Retinal pigment epithelial cell (primary cell): ENCODE results near the gene GPR39.

ENCODE experiments used
- DNase-seq: peaks from one replicate; pipeline ENCODE4 v3.0.0-alpha.2; 2010; ENCODE audit warnings: low read depth
- H3K4me3 ChIP-seq: 2 replicates; pipeline ENCODE4 v1.5.1; 2011; ENCODE audit warnings: mild to moderate bottlenecking, low read length, control low read depth, moderate library complexity
- TF ChIP-seq, protein P1 (sequence below): conservative IDR thresholded peaks from 2 replicates; pipeline ENCODE4 v1.5.1; 2011; ENCODE audit warnings: low read depth, low read length, control low read depth, inconsistent platforms

The GPR39 gene

DNA sequence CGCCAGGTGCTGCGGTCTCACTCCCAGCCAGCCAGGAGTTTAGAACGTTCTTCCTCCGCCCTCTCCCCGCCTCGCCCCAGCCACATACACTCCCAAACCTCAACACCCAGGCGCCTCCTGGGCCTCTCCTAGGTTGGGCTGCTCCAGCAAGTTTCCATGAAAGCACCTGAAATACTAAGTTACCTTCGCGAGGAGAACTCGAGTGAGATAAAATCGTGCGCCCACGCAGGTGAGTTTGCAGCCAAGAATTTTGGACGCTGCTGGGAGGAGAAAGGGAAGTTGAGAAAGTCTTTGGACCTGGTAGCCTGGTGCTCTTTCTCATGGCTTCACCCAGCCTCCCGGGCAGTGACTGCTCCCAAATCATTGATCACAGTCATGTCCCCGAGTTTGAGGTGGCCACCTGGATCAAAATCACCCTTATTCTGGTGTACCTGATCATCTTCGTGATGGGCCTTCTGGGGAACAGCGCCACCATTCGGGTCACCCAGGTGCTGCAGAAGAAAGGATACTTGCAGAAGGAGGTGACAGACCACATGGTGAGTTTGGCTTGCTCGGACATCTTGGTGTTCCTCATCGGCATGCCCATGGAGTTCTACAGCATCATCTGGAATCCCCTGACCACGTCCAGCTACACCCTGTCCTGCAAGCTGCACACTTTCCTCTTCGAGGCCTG lies at the start of gene GPR39:
TSS of gene GPR39 (plus strand) at position 83 of the 673 bp plus-strand sequence.
- TF ChIP-seq, protein P1, sequence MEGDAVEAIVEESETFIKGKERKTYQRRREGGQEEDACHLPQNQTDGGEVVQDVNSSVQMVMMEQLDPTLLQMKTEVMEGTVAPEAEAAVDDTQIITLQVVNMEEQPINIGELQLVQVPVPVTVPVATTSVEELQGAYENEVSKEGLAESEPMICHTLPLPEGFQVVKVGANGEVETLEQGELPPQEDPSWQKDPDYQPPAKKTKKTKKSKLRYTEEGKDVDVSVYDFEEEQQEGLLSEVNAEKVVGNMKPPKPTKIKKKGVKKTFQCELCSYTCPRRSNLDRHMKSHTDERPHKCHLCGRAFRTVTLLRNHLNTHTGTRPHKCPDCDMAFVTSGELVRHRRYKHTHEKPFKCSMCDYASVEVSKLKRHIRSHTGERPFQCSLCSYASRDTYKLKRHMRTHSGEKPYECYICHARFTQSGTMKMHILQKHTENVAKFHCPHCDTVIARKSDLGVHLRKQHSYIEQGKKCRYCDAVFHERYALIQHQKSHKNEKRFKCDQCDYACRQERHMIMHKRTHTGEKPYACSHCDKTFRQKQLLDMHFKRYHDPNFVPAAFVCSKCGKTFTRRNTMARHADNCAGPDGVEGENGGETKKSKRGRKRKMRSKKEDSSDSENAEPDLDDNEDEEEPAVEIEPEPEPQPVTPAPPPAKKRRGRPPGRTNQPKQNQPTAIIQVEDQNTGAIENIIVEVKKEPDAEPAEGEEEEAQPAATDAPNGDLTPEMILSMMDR: peak; percentile 26
- no peak for DNase-seq
- peak within 1 kb of the TSS; percentile 61 for H3K4me3 ChIP-seq

GRCh38 chr2:132368191-132368590 lies 48.4 kb upstream of the GPR39 start:
- no peak overlapping the region for H3K4me3 ChIP-seq
- TF ChIP-seq, protein P1: no peak
- DNase-seq: no peak

- H3K4me3 ChIP-seq: no peak overlapping the region
- no peak for DNase-seq
- TF ChIP-seq, protein P1: no peak
These were observed 44.3 kb upstream of the GPR39 start for GRCh38 chr2:132372276-132372675.

DNA sequence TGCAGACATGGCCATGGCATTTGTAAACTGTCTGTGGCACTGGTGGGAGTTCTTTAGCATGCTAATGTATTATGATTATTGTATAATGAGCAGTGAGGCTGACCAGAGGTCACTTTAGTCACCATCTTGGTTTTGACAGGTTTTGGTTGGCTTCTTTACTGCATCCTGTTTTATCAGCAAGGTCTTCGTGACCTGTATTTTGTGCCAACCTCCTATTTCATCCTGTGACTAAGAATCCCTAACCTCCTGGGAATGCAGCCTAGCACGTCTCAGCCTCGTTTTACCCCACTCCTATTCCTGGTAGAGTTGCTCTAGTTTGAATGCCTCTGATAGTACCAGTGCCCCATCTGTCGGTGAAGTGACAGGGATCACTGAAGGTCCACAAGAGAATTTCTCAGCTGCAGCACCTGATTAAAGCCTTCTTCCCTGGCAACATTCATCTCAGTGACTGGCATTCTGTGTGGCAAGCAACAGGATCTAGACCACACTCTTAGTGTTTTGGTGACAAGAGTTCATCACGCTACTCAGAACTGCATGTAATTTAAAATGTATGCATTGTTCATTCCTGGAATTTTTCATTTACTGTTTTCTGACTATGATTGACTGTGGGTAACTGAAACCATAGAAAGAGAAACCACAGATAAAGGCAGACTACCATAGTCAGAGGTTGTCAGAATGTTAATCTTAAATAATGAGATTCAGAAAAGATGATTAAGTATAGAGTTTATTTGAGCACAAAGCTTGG lies 43.0 kb upstream of the GPR39 start:
- DNase-seq: peak; percentile 9
- no peak overlapping the region for H3K4me3 ChIP-seq
- TF ChIP-seq, protein P1: no peak

DNA sequence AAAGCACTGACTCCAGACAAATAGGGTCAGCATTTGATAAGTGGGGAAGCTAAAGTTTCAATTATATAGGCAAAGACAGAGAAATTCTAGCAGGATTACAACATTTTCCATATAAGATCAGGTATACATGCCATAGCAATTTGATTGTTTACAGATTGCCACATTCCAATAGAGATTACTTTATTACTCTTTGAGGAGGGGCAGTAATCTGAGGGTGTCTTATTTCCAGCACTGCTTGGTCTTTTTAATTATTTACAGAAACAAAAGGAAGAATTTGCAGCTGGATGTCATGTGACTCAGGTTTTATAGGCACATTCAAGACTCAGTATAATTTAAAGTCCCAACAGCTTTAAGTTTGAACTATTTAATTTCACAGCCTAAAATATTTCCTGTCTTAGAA lies 42.5 kb upstream of the GPR39 start:
- no peak for DNase-seq
- TF ChIP-seq, protein P1: no peak
- H3K4me3 ChIP-seq: no peak overlapping the region

DNA sequence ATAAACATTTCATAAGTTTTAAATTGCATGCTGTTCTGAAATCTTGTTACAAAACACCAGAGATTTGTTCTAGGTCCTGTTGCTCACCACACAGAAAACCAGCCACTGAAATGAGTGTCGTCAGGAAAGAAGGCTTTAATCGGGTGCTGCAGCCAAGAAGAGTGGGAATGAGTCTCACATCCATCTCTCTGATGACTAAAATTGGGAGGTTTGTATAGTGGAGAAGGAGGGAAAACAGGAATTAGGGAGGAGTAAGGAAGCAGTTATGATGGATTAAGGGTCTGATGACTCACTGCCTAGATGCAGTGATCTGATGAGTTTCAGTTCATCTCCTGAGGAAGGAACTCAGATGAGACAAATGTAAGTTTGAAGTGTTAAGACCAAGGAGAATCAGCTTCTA lies 42.1 kb upstream of the GPR39 start:
- TF ChIP-seq, protein P1: no peak
- no peak for DNase-seq
- H3K4me3 ChIP-seq: no peak overlapping the region

DNA sequence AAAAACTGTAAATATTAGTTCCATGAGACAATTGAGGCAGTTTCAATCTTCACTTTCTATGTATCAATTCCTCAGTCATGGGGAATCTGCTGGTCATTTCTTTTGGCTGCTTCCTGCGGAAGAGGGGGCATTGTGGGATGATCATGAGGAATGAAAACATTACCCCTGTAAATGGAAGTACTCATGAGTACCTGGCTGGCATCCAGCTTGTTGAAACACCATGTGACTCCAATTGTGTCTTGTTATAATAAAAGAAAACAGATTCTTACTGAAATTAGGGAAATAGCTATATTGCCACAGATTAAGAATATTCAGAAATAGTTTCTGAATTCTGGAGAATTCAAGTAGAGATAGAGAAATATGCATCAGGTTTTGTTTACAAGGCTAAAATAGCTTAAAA lies 41.6 kb upstream of the GPR39 start:
- no peak overlapping the region for H3K4me3 ChIP-seq
- TF ChIP-seq, protein P1: no peak
- DNase-seq: no peak
